Neural cell (in vitro differentiated cells): ENCODE measurements around the gene SRSF12. TPM values are rescaled to one million over a fixed set of nuclear protein-coding genes. Genes with fewer than 3 reads are reported as not detected.

Source experiments
- H2AFZ ChIP-seq: fragments of 200-600, 300-800 bp; sonication (generic), shearing (Covaris generic); 2 replicates; pipeline ENCODE4 v1.6.0; 2014; ENCODE audit warnings: low read depth, mild to moderate bottlenecking, antibody characterized with exemption, low read length, moderate library complexity
- H3F3A ChIP-seq: fragments of 200-600 bp; shearing (Covaris generic); 2 replicates; pipeline ENCODE4 v1.6.1; 2016; ENCODE audit warnings: mild to moderate bottlenecking, moderate library complexity, mixed read lengths, antibody characterized with exemption, low read length; ENCODE audit not compliant: insufficient read depth, poor library complexity, severe bottlenecking
- H3K27ac ChIP-seq: fragments of 200-600, 300-800 bp; sonication (generic), shearing (Covaris generic); 2 replicates; pipeline ENCODE4 v1.5.1; 2014; ENCODE audit warnings: mild to moderate bottlenecking, low read length, moderate library complexity
- H3K27me3 ChIP-seq: fragments of 300-800, 200-600 bp; sonication (generic), shearing (Covaris generic); 2 replicates; pipeline ENCODE4 v1.6.0; 2014; ENCODE audit warnings: mild to moderate bottlenecking, low read depth, low read length, moderate library complexity; ENCODE audit not compliant: insufficient read depth
- H3K36me3 ChIP-seq: fragments of 300-800, 200-600 bp; sonication (generic), shearing (Covaris generic); 2 replicates; pipeline ENCODE4 v1.5.1; 2014; ENCODE audit warnings: mild to moderate bottlenecking, antibody characterized with exemption, low read length, moderate library complexity; ENCODE audit not compliant: insufficient read depth
- H3K4me2 ChIP-seq: fragments of 300-800, 200-600 bp; sonication (generic), shearing (Covaris generic); 2 replicates; pipeline ENCODE4 v1.6.0; 2014; ENCODE audit warnings: mild to moderate bottlenecking, low read length
- H3K4me3 ChIP-seq: fragments of 300-800, 200-600 bp; sonication (generic), shearing (Covaris generic); 2 replicates; pipeline ENCODE4 v1.5.1; 2014; ENCODE audit warnings: mild to moderate bottlenecking, low read length, moderate library complexity
- H3K79me2 ChIP-seq: fragments of 200-600 bp; shearing (Covaris generic); replicated peaks from 2 replicates; pipeline ENCODE4 v1.6.0; 2014; ENCODE audit warnings: mild to moderate bottlenecking, low read length, moderate library complexity; ENCODE audit not compliant: insufficient read depth
- H3K9ac ChIP-seq: fragments of 300-800, 200-600 bp; sonication (generic), shearing (Covaris generic); 2 replicates; pipeline ENCODE4 v1.6.1; 2016; ENCODE audit warnings: mild to moderate bottlenecking, low read length, mixed read lengths
- H3K9me2 ChIP-seq: fragments of 200-600 bp; shearing (Covaris generic); 2 replicates; pipeline ENCODE4 v1.6.1; 2016; ENCODE audit warnings: mild to moderate bottlenecking, low read length, mixed read lengths; ENCODE audit not compliant: insufficient read depth
- H3K9me3 ChIP-seq: fragments of 200-600, 300-800 bp; sonication (generic), shearing (Covaris generic); 2 replicates; pipeline ENCODE4 v1.6.1; 2016; ENCODE audit warnings: mild to moderate bottlenecking, mixed run types, low read length, moderate library complexity, mixed read lengths
- H4K20me1 ChIP-seq: fragments of 200-600 bp; shearing (Covaris generic); 2 replicates; pipeline ENCODE4 v1.6.1; 2016; ENCODE audit warnings: mild to moderate bottlenecking, mixed run types; ENCODE audit not compliant: insufficient read depth
- CTCF ChIP-seq: fragments of 450-650 bp; IDR thresholded peaks from 2 replicates; pipeline ENCODE4 v1.5.1; 2014; ENCODE audit warnings: antibody characterized with exemption, mild to moderate bottlenecking, moderate library complexity; ENCODE audit not compliant: poor library complexity, severe bottlenecking
- EP300 ChIP-seq: fragments of 450-650 bp; conservative IDR thresholded peaks from 2 replicates; pipeline ENCODE4 v1.6.1; 2014; ENCODE audit warnings: antibody characterized with exemption, mild to moderate bottlenecking, moderate library complexity; ENCODE audit not compliant: poor library complexity, severe bottlenecking
- EZH2 ChIP-seq: fragments of 200-600, 300-800 bp; shearing (Covaris generic), sonication (generic); IDR thresholded peaks from 2 replicates; pipeline ENCODE4 v1.6.1; 2014; ENCODE audit warnings: antibody characterized with exemption, low read length, borderline replicate concordance, mild to moderate bottlenecking; ENCODE audit not compliant: insufficient read depth, poor library complexity, severe bottlenecking
- MXI1 ChIP-seq: fragments of 450-650 bp; conservative IDR thresholded peaks from 2 replicates; pipeline ENCODE4 v1.6.1; 2014; ENCODE audit warnings: antibody characterized with exemption, mild to moderate bottlenecking; ENCODE audit not compliant: poor library complexity, severe bottlenecking
- POLR2AphosphoS5 ChIP-seq: IDR thresholded peaks from 2 replicates; pipeline ENCODE4 v1.6.1; 2012
- RAD21 ChIP-seq: fragments of 450-650 bp; conservative IDR thresholded peaks from 2 replicates; pipeline ENCODE4 v1.6.1; 2014; ENCODE audit warnings: antibody characterized with exemption, mild to moderate bottlenecking, moderate library complexity
- REST ChIP-seq: IDR thresholded peaks from 2 replicates; pipeline ENCODE4 v1.6.1; 2012; ENCODE audit warnings: borderline replicate concordance
- SMC3 ChIP-seq: fragments of 450-650 bp; conservative IDR thresholded peaks from 2 replicates; pipeline ENCODE4 v1.6.1; 2014; ENCODE audit warnings: antibody characterized with exemption, mild to moderate bottlenecking, moderate library complexity; ENCODE audit not compliant: poor library complexity
- TAF1 ChIP-seq: IDR thresholded peaks from 2 replicates; pipeline ENCODE4 v1.6.1; 2012; ENCODE audit warnings: low read depth
- polyA plus RNA-seq: library from polyadenylated mRNA; depleted of rRNA; stranded (reverse); fragments of >200 nt; gene quantifications from 2 replicates; pipeline ENCODE4 v1.2.3, GENCODE V29; 2014

Gene SRSF12
- polyA plus RNA-seq, 1 donor from 2014 or later: 44.0 TPM

GRCh38 chr6:89084542-89084941 lies 33.3 kb downstream of the SRSF12 start:
- Histone ChIP-seq H3F3A (no peaks in the 10 kb centered on the region), H3K9me3 (no peaks in the 10 kb centered on the region), H3K9me2 (no peaks in the 10 kb centered on the region), H3K27ac (no peak overlapping the region), H3K4me3 (peak overlapping the region; percentile 99), H3K4me2 (no peak overlapping the region), H4K20me1 (peaks cover 29% of the 10 kb centered on the region), H2AFZ (no peak overlapping the region), H3K27me3 (no peaks in the 10 kb centered on the region), H3K9ac (no peak overlapping the region), H3K36me3 (no peaks in the 10 kb centered on the region), H3K79me2 (peaks cover 48% of the 10 kb centered on the region)
- TF ChIP-seq SMC3: no peak
- TF ChIP-seq MXI1: no peak
- TF ChIP-seq REST: no peak
- TF ChIP-seq RAD21: no peak
- TF ChIP-seq EZH2: no peak
- no peak for TF ChIP-seq EP300
- no peak for TF ChIP-seq POLR2AphosphoS5
- no peak for TF ChIP-seq TAF1

GRCh38 chr6:89082486-89082891 lies 35.4 kb downstream of the SRSF12 start:
- TF ChIP-seq POLR2AphosphoS5: no peak
- TF ChIP-seq EZH2: no peak
- TF ChIP-seq REST: no peak
- no peak for TF ChIP-seq EP300
- no peak for TF ChIP-seq MXI1
- TF ChIP-seq SMC3: no peak
- TF ChIP-seq CTCF: no peak
- no peak for TF ChIP-seq TAF1
- TF ChIP-seq RAD21: no peak
- Histone ChIP-seq H3K9me3 (no peaks in the 10 kb centered on the region), H3K27me3 (no peaks in the 10 kb centered on the region), H3K4me3 (peak overlapping the region; percentile 99), H3K79me2 (peaks cover 48% of the 10 kb centered on the region), H3F3A (peaks cover 4% of the 10 kb centered on the region), H3K9me2 (no peaks in the 10 kb centered on the region), H3K9ac (peak overlapping the region; percentile 83), H3K27ac (peak overlapping the region; percentile 78), H2AFZ (no peak overlapping the region), H3K4me2 (peak overlapping the region; percentile 100), H4K20me1 (peaks cover 29% of the 10 kb centered on the region), H3K36me3 (no peaks in the 10 kb centered on the region)
